ENCODE results near the gene MEX3C.
A peak's percentile ranks its signal among the peaks of the same experiment; 100 is the strongest.

MEX3C gene

DNA sequence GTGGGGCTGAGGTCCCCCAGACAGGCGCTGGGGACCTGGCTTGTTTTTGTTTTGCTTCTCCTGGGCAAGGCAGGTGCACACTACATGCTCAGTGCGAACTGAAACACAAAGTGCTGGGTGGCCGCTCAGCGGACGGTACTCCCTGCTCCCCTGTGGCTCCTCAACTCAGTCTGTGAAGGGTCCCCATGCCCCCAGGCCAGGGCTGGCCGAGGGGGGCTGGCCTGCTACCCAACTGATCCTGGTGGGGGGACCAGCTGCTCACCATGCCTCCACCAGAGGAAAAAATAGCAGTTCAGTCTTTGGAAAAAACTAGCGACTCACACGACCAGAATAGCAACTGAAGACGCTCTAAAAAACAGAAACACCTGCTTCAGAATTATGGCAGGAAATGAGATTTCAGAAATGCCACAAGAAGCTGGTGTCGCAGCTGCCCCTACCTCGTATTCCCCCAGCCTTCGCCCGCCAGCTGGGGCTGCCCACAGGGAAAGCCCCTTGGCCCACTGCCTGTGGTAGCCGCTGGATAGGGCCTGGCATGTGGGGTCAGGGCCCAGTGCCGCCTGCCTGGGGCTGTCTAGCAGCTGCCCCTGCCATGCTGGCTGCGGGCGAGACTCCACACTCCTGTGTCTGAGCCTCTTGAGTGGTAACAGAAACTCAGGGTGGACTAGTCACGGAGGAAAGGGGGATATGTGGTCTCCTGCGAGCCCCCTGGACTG, 43.7 kb downstream of the MEX3C start:
- ATAC-seq = peak; percentile 65
- peak; percentile 75 for DNase-seq

DNA sequence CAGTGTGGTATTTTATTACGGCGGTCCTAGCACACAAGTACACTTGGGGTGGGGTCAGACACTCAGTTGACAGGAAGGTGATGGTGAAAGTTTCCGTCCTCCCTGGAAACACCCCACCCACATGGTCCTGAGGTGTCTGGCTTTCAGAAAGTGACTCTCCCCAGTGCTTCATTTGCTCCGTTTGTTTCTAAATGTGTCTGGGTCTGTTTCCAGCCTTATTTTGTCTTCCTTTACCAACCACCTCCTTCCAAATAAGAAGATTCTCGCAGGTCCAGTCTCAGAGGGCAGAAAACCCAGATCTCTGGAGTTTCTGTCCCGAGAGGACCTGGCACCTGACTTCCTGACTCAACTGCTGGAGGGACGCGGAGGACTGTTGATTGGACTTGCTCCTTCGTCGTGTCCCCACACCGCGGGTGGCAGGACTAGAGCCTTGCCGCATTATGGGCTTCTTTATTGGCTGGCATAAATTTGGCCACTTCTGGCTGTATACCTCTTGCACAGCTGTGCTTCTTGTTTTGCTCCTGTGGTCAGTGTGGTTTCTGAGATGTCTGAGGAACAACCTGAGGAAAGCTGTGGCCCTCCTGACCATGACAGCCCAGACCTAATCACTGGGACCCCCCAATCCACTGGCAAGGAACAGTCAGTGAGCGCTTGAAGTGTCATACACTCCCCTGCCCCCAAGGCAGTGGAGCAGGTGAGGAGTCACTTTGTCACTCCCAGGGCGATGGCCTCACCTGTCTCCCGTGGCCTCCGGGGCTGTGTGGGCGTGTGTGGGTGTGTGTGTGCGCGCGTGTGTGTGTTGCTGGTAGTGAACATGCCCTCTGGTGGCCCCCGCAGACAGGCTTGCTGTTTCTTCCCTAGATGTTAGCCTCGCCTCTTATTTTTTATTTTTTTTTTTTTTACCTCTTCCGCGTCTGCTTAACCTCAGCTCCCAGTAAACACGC, 45.6 kb downstream of the MEX3C start:
- ATAC-seq (peak; percentile 72), DNase-seq (peak; percentile 81)

DNA sequence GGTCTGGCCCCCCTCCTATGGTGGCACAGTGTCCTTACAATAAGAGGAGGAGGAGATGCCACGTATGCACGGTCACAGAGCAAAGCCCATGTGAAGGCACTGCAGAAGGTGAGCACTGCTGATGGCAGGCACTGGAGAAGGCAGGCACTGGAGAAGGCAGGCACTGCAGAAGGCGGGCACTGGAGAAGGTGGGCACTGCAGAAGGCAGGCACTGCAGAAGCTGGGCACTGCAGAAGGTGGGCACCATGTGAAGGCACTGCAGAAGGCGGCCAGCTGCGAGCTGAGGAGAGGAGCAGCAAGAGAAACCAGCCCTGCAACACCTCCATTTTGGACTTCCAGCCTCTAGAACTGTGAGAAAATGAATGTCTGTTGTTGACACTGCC, 46.3 kb downstream of the MEX3C start:
- ATAC-seq = no peak
- no peak for DNase-seq

- ATAC-seq (no peak), DNase-seq (peak; percentile 23)
Measured at GRCh38 chr18:51150113-51150700, 47.3 kb downstream of the MEX3C start.

GRCh38 chr18:51149670-51150069, 47.8 kb downstream of the MEX3C start:
- ATAC-seq = no peak
- no peak for DNase-seq

DNA sequence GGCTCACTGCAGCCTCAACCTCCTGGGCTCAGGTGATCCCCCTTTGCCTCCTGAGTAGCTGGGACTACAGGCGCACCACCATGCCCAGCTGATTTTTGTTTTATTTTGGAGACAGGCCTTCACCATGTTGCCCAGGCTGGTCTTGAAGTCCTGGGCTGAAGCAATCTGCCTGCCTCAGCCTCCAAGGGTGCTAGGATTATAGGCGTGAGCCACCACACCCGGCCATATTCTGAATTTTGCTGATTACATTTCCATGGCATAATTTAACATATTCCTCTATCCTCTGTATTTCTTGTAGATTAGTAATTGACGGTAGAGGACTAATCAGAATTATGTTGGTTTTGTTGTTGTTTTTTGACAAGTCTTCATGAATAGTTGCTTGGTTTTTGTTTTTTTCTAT, 50.6 kb downstream of the MEX3C start:
- DNase-seq (no peak), ATAC-seq (no peak)

GRCh38 chr18:51138936-51139335, 58.5 kb downstream of the MEX3C start:
- no peak for ATAC-seq

GRCh38 chr18:51137891-51138290, 59.6 kb downstream of the MEX3C start:
- ATAC-seq (no peak), DNase-seq (no peak)

More at GRCh38 chr18:51138936-51139335, 58.5 kb downstream of the MEX3C start:
- no peak for DNase-seq

- DNase-seq = no peak
- ATAC-seq = no peak
Measured at GRCh38 chr18:51137026-51137729, 60.3 kb downstream of the MEX3C start.

GRCh38 chr18:51135795-51136194, 61.7 kb downstream of the MEX3C start:
- peak; percentile 52 for ATAC-seq
- no peak for DNase-seq

GRCh38 chr18:51135364-51135763, 62.1 kb downstream of the MEX3C start:
- ATAC-seq = no peak
- DNase-seq = no peak

GRCh38 chr18:51134721-51135120, 62.8 kb downstream of the MEX3C start:
- no peak for DNase-seq
- ATAC-seq = no peak

GRCh38 chr18:51133580-51134160, 63.8 kb downstream of the MEX3C start:
- DNase-seq = no peak
- ATAC-seq = no peak

GRCh38 chr18:51132256-51132935, 65.1 kb downstream of the MEX3C start:
- DNase-seq (no peak), ATAC-seq (no peak)

- DNase-seq (no peak), ATAC-seq (no peak)
Measured at GRCh38 chr18:51128533-51128932, 68.9 kb downstream of the MEX3C start.

- no peak for DNase-seq
- no peak for ATAC-seq
Measured at GRCh38 chr18:51127664-51128063, 69.8 kb downstream of the MEX3C start.

DNA sequence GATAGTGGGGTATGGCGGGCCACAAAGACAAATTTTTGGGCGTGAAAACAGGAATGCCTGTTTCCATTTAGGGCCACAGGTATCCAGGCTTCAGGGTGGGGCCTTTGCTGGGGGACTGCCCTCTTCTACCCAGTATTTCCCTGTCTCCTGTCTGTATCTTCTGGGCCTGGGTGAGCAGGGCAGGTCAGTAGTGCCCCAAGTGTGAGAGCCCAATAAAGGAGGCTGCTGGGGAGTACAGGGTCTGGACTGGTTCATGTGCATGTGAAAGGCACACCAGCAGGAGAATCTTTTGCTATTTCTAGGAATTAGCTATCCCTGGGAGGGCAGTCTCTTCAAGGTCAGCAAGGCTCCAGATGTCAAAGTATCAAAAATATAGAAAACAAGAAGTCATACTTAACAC, 71.5 kb downstream of the MEX3C start:
- ATAC-seq = no peak

More for the DNA sequence above, 71.5 kb downstream of the MEX3C start:
- DNase-seq = no peak

All from stimulated activated naive CD8-positive, alpha-beta T cell treated with anti-CD3 and anti-CD28 coated beads, Interleukin-15, Interleukin-2, amounts not matched to agents 100 U/mL and 50 U/mL, for 24 hours (primary cell).